B cell (primary cell): ENCODE data around the gene PTPN21. TPM values are rescaled to one million over a fixed set of nuclear protein-coding genes. Genes with fewer than 3 reads are reported as not detected.

ENCODE experiments used
- ATAC-seq: fragments of 200-7000 bp; cut with Tn5 transposase; one replicate; pipeline ENCODE4 v1.10.0; 2021; ENCODE audit warnings: low read depth, mild to moderate bottlenecking, moderate number of reproducible peaks, moderate library complexity
- CTCF ChIA-PET: fragments of 350-600 bp; sonication (Branson Sonifier 250); formaldehyde crosslinking; loops from one replicate; lab custom pipeline; 2021; ENCODE audit warnings: antibody characterized with exemption, inconsistent platforms; lab: Charles Lee
- POLR2A ChIA-PET: fragments of 350-600 bp; sonication (Branson Sonifier 250); formaldehyde crosslinking; loops from one replicate; lab custom pipeline; 2021; ENCODE audit warnings: antibody characterized with exemption; lab: Charles Lee
- DNase-seq: peaks from one replicate; pipeline ENCODE4 v3.0.0; 2013
- H2AFZ ChIP-seq: 2 replicates; pipeline ENCODE4 v1.6.1; 2012; ENCODE audit warnings: mild to moderate bottlenecking, low read depth, low read length; ENCODE audit not compliant: insufficient read depth, poor library complexity, severe bottlenecking
- H3K27ac ChIP-seq, 2 donors: 1 replicate in 1 of 2; 2 replicates in 1 of 2; pipeline ENCODE4 v1.5.1; 2012 to 2013; ENCODE audit warnings: low read length in 2 of 2, mild to moderate bottlenecking in 2 of 2, moderate library complexity in 1 of 2
- H3K27me3 ChIP-seq, 4 experiments: fragments of 200-600 bp in 1 of 4; sonication (generic) in 1 of 4; replicated peaks in 1 of 4; 1 replicate in 2 of 4; 2 replicates in 2 of 4; pipeline versions ENCODE4 v1.6.1 to v1.7.0; 2013 to 2016; ENCODE audit warnings: low read length in 3 of 4, mild to moderate bottlenecking in 2 of 4, mixed read lengths in 1 of 4, moderate library complexity in 1 of 4; ENCODE audit not compliant: insufficient read depth in 4 of 4, control insufficient read depth in 3 of 4; ENCODE audit errors: control extremely low read depth in 1 of 4
- H3K36me3 ChIP-seq, 2 experiments: replicated peaks in 1 of 2; 1 replicate in 1 of 2; 2 replicates in 1 of 2; pipeline versions ENCODE4 v1.6.1 to v1.7.1; 2013; ENCODE audit warnings: low read length in 1 of 2; ENCODE audit not compliant: insufficient read depth in 2 of 2, control insufficient read depth in 1 of 2; ENCODE audit errors: control extremely low read depth in 1 of 2, extremely low read depth in 1 of 2
- H3K4me1 ChIP-seq, 2 donors: fragments of 200-600 bp in 1 of 2; sonication (generic) in 1 of 2; 1 replicate in 1 of 2; 2 replicates in 1 of 2; pipeline versions ENCODE4 v1.5.1 to v1.6.1; 2013 to 2017; ENCODE audit warnings: low read length in 2 of 2; ENCODE audit not compliant: control insufficient read depth in 2 of 2, insufficient read depth in 2 of 2
- H3K4me2 ChIP-seq: replicated peaks from 2 replicates; pipeline ENCODE3; 2012; ENCODE audit warnings: mild to moderate bottlenecking, low read depth, low read length; ENCODE audit not compliant: poor library complexity, severe bottlenecking
- H3K4me3 ChIP-seq, 5 experiments: fragments of 200-600 bp in 1 of 5; sonication (generic) in 1 of 5; 1 replicate in 3 of 5; 2 replicates in 2 of 5; pipeline versions ENCODE4 v1.5.1 to v1.7.0; 2011 to 2016; ENCODE audit warnings: low read length in 4 of 5, mild to moderate bottlenecking in 4 of 5, low read depth in 2 of 5, control low read depth in 1 of 5, moderate library complexity in 1 of 5; ENCODE audit not compliant: insufficient read depth in 1 of 5; ENCODE audit errors: control extremely low read depth in 1 of 5, extremely low read depth in 1 of 5
- H3K79me2 ChIP-seq: fragments of 200-600 bp; sonication (generic); one replicate; pipeline ENCODE4 v1.6.0; 2016; ENCODE audit warnings: low read length; ENCODE audit not compliant: control insufficient read depth, insufficient read depth
- H3K9ac ChIP-seq: fragments of 200-600 bp; sonication (generic); 2 replicates; pipeline ENCODE4 v1.6.1; 2017; ENCODE audit warnings: mild to moderate bottlenecking, low read length, moderate library complexity
- H3K9me3 ChIP-seq, 3 donors: one replicate each; pipeline versions ENCODE4 v1.6.1 to v1.7.1; 2013; ENCODE audit warnings: low read length in 2 of 3; ENCODE audit not compliant: control insufficient read depth in 2 of 3, insufficient read depth in 1 of 3; ENCODE audit errors: control extremely low read depth in 1 of 3
- H4K20me1 ChIP-seq: 2 replicates; pipeline ENCODE4 v1.6.0; 2012; ENCODE audit warnings: mild to moderate bottlenecking, low read length; ENCODE audit not compliant: insufficient read depth, control insufficient read depth, poor library complexity, severe bottlenecking
- H3K27ac Mint-ChIP-seq: one replicate; pipeline ENCODE4 v1.8.0; 2021; ENCODE audit warnings: mixed read lengths
- H3K27me3 Mint-ChIP-seq: one replicate; pipeline ENCODE4 v1.8.0; 2021; ENCODE audit warnings: mixed read lengths
- H3K4me1 Mint-ChIP-seq: one replicate; pipeline ENCODE4 v1.8.0; 2021; ENCODE audit warnings: mixed read lengths
- H3K4me3 Mint-ChIP-seq: one replicate; pipeline ENCODE4 v1.8.0; 2021; ENCODE audit warnings: mixed read lengths
- H3K9me3 Mint-ChIP-seq: one replicate; pipeline ENCODE4 v1.8.0; 2022; ENCODE audit warnings: mixed read lengths; ENCODE audit not compliant: insufficient read depth
- EZH2 ChIP-seq: IDR thresholded peaks from 2 replicates; pipeline ENCODE4 v1.6.1; 2012; ENCODE audit warnings: borderline replicate concordance, low read depth, mild to moderate bottlenecking, moderate library complexity, low read length; ENCODE audit not compliant: insufficient read depth, poor library complexity, severe bottlenecking
- WGBS: methylation state at CpG from one replicate; pipeline ENCODE4 v1.1.5; 2013; ENCODE audit warnings: missing lambda C conversion rate; ENCODE audit not compliant: insufficient coverage; 5-methylcytosine and 5-hydroxymethylcytosine counted together
- intact Hi-C: fragments of 100-400 bp; cut with micrococcal nuclease; formaldehyde crosslinking; loops from one replicate; pipeline ENCODE4 v1.10.0; 2022
- polyA plus RNA-seq: library from polyadenylated mRNA; depleted of rRNA; stranded (reverse); fragments of >200 nt; gene quantifications from 2 replicates; pipeline ENCODE4 v1.2.3, GENCODE V29; 2012
- total RNA-seq, 2 donors: library from RNA; stranded (reverse); fragments of 120-200 nt in 1 of 2; gene quantifications; 1 replicate in 1 of 2; 2 replicates in 1 of 2; pipeline versions ENCODE4 v1.2.3 to v1.2.4, GENCODE V29; 2013 to 2022
- TF ChIP-seq, protein P1 (sequence below): fragments of 200-600 bp; IDR thresholded peaks from one replicate; pipeline ENCODE4 v1.8.0; 2022; ENCODE audit warnings: antibody characterized with exemption, mild to moderate bottlenecking

PTPN21 gene
- total and polyA plus RNA-seq, 2 donors (not counting 1 experiment from before 2014, with no cell fraction given): not detected

DNA sequence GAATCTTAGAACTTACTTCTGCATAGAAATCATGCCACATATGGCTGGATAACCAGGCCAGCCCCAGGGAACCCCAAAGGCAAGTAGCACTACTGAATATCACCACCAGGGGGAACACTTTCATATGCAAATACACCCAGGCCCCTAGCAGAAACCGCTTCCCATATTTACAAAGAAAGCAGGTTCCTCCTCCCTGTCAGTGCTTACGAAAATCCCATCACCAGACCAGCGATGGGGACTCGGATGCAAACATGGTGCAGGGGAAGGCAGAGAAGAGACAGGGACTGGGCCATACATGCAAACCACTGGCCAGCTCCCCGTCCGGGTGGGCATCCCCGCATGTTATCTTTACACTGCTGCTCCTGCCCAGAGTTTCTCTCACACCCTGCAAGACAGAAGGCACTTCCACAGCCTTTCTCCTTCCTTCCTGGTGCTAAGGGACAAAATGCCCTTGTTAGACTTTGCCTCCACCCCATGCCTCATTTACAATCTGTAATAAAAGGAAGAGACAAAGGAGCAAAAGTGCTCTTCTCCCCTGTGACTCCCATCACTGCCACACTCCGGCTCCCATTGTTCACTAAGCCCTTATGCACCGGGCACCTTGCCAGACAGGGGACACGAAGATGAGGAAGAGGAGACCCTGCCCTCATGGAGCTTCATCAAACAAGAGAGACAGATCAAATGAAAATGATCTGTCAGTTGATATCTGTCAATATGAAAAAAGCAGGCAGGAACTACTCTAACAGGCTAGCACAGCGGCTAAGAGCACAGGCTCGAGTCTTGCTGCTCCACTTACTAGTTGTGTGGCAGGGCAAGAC, 62.3 kb downstream of the PTPN21 start:
- Histone ChIP-seq H4K20me1 (no peaks in the 10 kb centered on the region), H3K27ac (no peak overlapping the region), H3K4me3 (no peak overlapping the region), H3K27me3 (no peaks in the 10 kb centered on the region), H3K79me2 (no peaks in the 10 kb centered on the region), H3K4me2 (no peak overlapping the region), H3K9me3 (no peaks in the 10 kb centered on the region), H2AFZ (peak overlapping the region; percentile 52), H3K9ac (no peak overlapping the region), H3K36me3 (no peaks in the 10 kb centered on the region), H3K4me1 (no peaks in the 10 kb centered on the region)
- intact Hi-C loops: loop anchor here (10.0 kb wide), 1 partner anchor 548 kb away; no protein-coding TSS in a partner anchor
- Mint-ChIP-seq H3K27me3 (no peaks in the 10 kb centered on the region), H3K27ac (no peak overlapping the region), H3K4me1 (peaks cover 4% of the 10 kb centered on the region), H3K4me3 (no peak overlapping the region), H3K9me3 (no peaks in the 10 kb centered on the region)
- ChIA-PET POLR2A (no interaction called here), CTCF (interaction anchor here (1.3 to 1.4 kb wide), 2 partner anchors 98 to 547 kb away, joined by 3 to 4 read pairs; no protein-coding TSS in a partner anchor)
- DNase-seq: peak; percentile 74
- WGBS: 46% methylated on average over 7 of the region's 12 CpGs
- peak; percentile 79 for ATAC-seq
- TF ChIP-seq, protein P1, sequence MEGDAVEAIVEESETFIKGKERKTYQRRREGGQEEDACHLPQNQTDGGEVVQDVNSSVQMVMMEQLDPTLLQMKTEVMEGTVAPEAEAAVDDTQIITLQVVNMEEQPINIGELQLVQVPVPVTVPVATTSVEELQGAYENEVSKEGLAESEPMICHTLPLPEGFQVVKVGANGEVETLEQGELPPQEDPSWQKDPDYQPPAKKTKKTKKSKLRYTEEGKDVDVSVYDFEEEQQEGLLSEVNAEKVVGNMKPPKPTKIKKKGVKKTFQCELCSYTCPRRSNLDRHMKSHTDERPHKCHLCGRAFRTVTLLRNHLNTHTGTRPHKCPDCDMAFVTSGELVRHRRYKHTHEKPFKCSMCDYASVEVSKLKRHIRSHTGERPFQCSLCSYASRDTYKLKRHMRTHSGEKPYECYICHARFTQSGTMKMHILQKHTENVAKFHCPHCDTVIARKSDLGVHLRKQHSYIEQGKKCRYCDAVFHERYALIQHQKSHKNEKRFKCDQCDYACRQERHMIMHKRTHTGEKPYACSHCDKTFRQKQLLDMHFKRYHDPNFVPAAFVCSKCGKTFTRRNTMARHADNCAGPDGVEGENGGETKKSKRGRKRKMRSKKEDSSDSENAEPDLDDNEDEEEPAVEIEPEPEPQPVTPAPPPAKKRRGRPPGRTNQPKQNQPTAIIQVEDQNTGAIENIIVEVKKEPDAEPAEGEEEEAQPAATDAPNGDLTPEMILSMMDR: peak; percentile 85
- TF ChIP-seq EZH2: no peak

- ATAC-seq (no peak), DNase-seq (no peak)
- no peaks in the 10 kb centered on the region for H3K27me3 ChIP-seq
- no peaks in the 10 kb centered on the region for H4K20me1 ChIP-seq
- Mint-ChIP-seq H3K9me3 (no peaks in the 10 kb centered on the region), H3K4me3 (no peak overlapping the region), H3K4me1 (peaks cover 4% of the 10 kb centered on the region), H3K27ac (no peak overlapping the region), H3K27me3 (no peaks in the 10 kb centered on the region)
- no peaks in the 10 kb centered on the region for H3K9me3 ChIP-seq
- H3K36me3 ChIP-seq: no peaks in the 10 kb centered on the region
- no peak overlapping the region for H3K9ac ChIP-seq
- no peak overlapping the region for H3K4me2 ChIP-seq
- H3K4me3 ChIP-seq: no peak overlapping the region
- H3K79me2 ChIP-seq: no peaks in the 10 kb centered on the region
- no peak overlapping the region for H2AFZ ChIP-seq
- H3K27ac ChIP-seq: no peak overlapping the region
- intact Hi-C loops: loop anchor here (10.0 kb wide), 1 partner anchor 545 kb away; no protein-coding TSS in a partner anchor
- 100% methylated on average over 4 of the region's 6 CpGs for WGBS
- CTCF ChIA-PET: no interaction called here
- no peaks in the 10 kb centered on the region for H3K4me1 ChIP-seq
- POLR2A ChIA-PET: no interaction called here
- TF ChIP-seq, protein P1: no peak
- no peak for TF ChIP-seq EZH2
Observed at GRCh38 chr14:88490168-88490567, 64.6 kb downstream of the PTPN21 start.
